GM23338 (cell line): ENCODE data around the gene LZIC. TPM values are rescaled to one million over a fixed set of nuclear protein-coding genes. Genes with fewer than 3 reads are reported as not detected.

Source experiments
- ATAC-seq: fragments of 200-7000 bp; cut with Tn5 transposase; 3 replicates; pipeline ENCODE4 v1.9.1; 2020
- DNase-seq: peaks from one replicate; pipeline ENCODE4 v3.0.0-alpha.2; 2015; ENCODE audit warnings: low spot score
- H2AFZ ChIP-seq: fragments of 200-600 bp; sonication (generic); 2 replicates; pipeline ENCODE4 v1.8.0; 2016; ENCODE audit warnings: antibody characterized with exemption, mild to moderate bottlenecking, moderate library complexity
- H3F3A ChIP-seq: fragments of 200-600 bp; sonication (generic); replicated peaks from 2 replicates; pipeline ENCODE4 v1.8.0; 2017; ENCODE audit warnings: antibody characterized with exemption, mixed run types, low read depth
- H3K27ac ChIP-seq: fragments of 200-600 bp; sonication (generic); 2 replicates; pipeline ENCODE4 v1.6.1; 2016; ENCODE audit warnings: low read depth
- H3K27me3 ChIP-seq: fragments of 200-600 bp; sonication (generic); 2 replicates; pipeline ENCODE4 v1.8.0; 2016; ENCODE audit warnings: mild to moderate bottlenecking, mixed run types, moderate library complexity; ENCODE audit not compliant: insufficient read depth
- H3K36me3 ChIP-seq: fragments of 200-600 bp; sonication (generic); 2 replicates; pipeline ENCODE4 v1.8.0; 2016; ENCODE audit warnings: mild to moderate bottlenecking; ENCODE audit not compliant: insufficient read depth
- H3K4me1 ChIP-seq: fragments of 200-600 bp; sonication (generic); 2 replicates; pipeline ENCODE4 v1.8.0; 2016; ENCODE audit warnings: mild to moderate bottlenecking, moderate library complexity; ENCODE audit not compliant: insufficient read depth
- H3K4me2 ChIP-seq: fragments of 200-600 bp; sonication (generic); 2 replicates; pipeline ENCODE4 v1.7.1; 2017; ENCODE audit warnings: mixed run types
- H3K4me3 ChIP-seq: fragments of 200-600 bp; sonication (generic); 2 replicates; pipeline ENCODE4 v1.6.1; 2016; ENCODE audit warnings: mixed run types
- H3K79me2 ChIP-seq: fragments of 200-600 bp; sonication (generic); replicated peaks from 2 replicates; pipeline ENCODE4 v1.8.0; 2017; ENCODE audit warnings: mild to moderate bottlenecking; ENCODE audit not compliant: insufficient read depth
- H3K9me2 ChIP-seq: fragments of 200-600 bp; sonication (generic); 2 replicates; pipeline ENCODE4 v1.8.0; 2017; ENCODE audit not compliant: insufficient read depth
- H4K20me1 ChIP-seq: fragments of 200-600 bp; sonication (generic); replicated peaks from 2 replicates; pipeline ENCODE4 v1.8.0; 2017; ENCODE audit warnings: mild to moderate bottlenecking; ENCODE audit not compliant: insufficient read depth
- H3K27ac Mint-ChIP-seq: 2 replicates; pipeline ENCODE4 v1.8.0; 2020; ENCODE audit warnings: inconsistent platforms, mild to moderate bottlenecking, moderate library complexity, mixed read lengths
- H3K27me3 Mint-ChIP-seq: 3 replicates; pipeline ENCODE4 v1.8.0; 2022; ENCODE audit warnings: low read depth, mild to moderate bottlenecking, moderate library complexity, mixed read lengths, inconsistent platforms; ENCODE audit not compliant: insufficient read depth, poor library complexity
- H3K36me3 Mint-ChIP-seq: 3 replicates; pipeline ENCODE4 v1.8.0; 2021; ENCODE audit warnings: low read depth, mild to moderate bottlenecking, inconsistent platforms, moderate library complexity, mixed read lengths
- H3K4me1 Mint-ChIP-seq: 3 replicates; pipeline ENCODE4 v1.8.0; 2020; ENCODE audit warnings: mild to moderate bottlenecking, inconsistent platforms, mixed read lengths
- H3K4me3 Mint-ChIP-seq: 3 replicates; pipeline ENCODE4 v1.8.0; 2021; ENCODE audit warnings: moderate library complexity, mild to moderate bottlenecking, inconsistent platforms, mixed read lengths
- H3K9me3 Mint-ChIP-seq: 3 replicates; pipeline ENCODE4 v1.8.0; 2020; ENCODE audit warnings: moderate library complexity, mild to moderate bottlenecking, inconsistent platforms, mixed read lengths
- CREB1 ChIP-seq: fragments of 250-450 bp; sonication (Bioruptor Pico); IDR thresholded peaks from 2 replicates; pipeline ENCODE4 v1.5.0; 2020; ENCODE audit warnings: low read depth, mild to moderate bottlenecking, moderate library complexity
- CTCF ChIP-seq, 2 experiments: fragments of 200-600 bp in 1 of 2; sonication (generic) in 1 of 2; conservative IDR thresholded peaks; 2 replicates each; pipeline versions ENCODE4 v1.5.1 to v1.6.1; 2016 to 2017; ENCODE audit warnings: antibody characterized with exemption in 2 of 2, low read depth in 2 of 2, mild to moderate bottlenecking in 2 of 2, moderate library complexity in 1 of 2
- JUNB ChIP-seq: IDR thresholded peaks from one replicate; pipeline ENCODE4 v1.6.1; 2016; ENCODE audit warnings: antibody characterized with exemption; ENCODE audit not compliant: unreplicated experiment
- NANOG ChIP-seq: IDR thresholded peaks from 2 replicates; pipeline ENCODE4 v1.6.1; 2016; ENCODE audit warnings: antibody characterized with exemption, borderline replicate concordance
- STAT1 ChIP-seq: IDR thresholded peaks from one replicate; pipeline ENCODE4 v1.6.1; 2016; ENCODE audit warnings: antibody characterized with exemption; ENCODE audit not compliant: unreplicated experiment
- ZNF462 ChIP-seq: fragments of 250-450 bp; sonication (Bioruptor Pico); IDR thresholded peaks from 2 replicates; pipeline ENCODE4 v1.5.0; 2020; ENCODE audit warnings: mild to moderate bottlenecking, moderate library complexity
- polyA plus RNA-seq: library from polyadenylated mRNA; unstranded; fragments of >200 nt; fragmentation: Nextera tagmentation; extraction: Ambion mirVana; gene quantifications from 2 replicates; pipeline ENCODE4 v1.2.1, GENCODE V29; 2016
- total RNA-seq: library from RNA; depleted of rRNA; stranded (reverse); fragments of >200 nt; shearing (Covaris generic); gene quantifications from 2 replicates; pipeline ENCODE4 v1.2.3, GENCODE V29; 2014

The LZIC gene
- total and polyA plus RNA-seq, 2 experiments from 2014 or later, result 19.4 to 23.5 TPM

- TF ChIP-seq ZNF462 (CRISPR knock-in tag) (no peak), JUNB (no peak), NANOG (no peak)
These were observed 33.8 kb downstream of the LZIC start (continued) for GRCh38 chr1:9909234-9910046.

- Histone ChIP-seq H3K79me2 (peaks cover 36% of the 10 kb centered on the region), H3K27me3 (no peaks in the 10 kb centered on the region), H3K36me3 (no peaks in the 10 kb centered on the region), H2AFZ (no peak overlapping the region), H3K4me1 (peaks cover 22% of the 10 kb centered on the region), H3K4me3 (peak overlapping the region; percentile 80), H4K20me1 (peaks cover 10% of the 10 kb centered on the region; the same call in 1 of the 2 replicates), H3F3A (peaks cover 7% of the 10 kb centered on the region), H3K27ac (peak overlapping the region; percentile 18; the same call in 1 of the 2 replicates), H3K9me2 (no peaks in the 10 kb centered on the region; the same call in 1 of the 2 replicates), H3K4me2 (peak overlapping the region; percentile 82)
- Mint-ChIP-seq H3K27me3 (peaks cover 10% of the 10 kb centered on the region), H3K9me3 (no peaks in the 10 kb centered on the region), H3K4me3 (peak overlapping the region; percentile 87), H3K27ac (0 out of 2 replicates have a peak overlapping the region, but pooled peaks have one; percentile 80), H3K36me3 (no peaks in the 10 kb centered on the region; the same call in 2 of the 3 replicates), H3K4me1 (peaks cover 34% of the 10 kb centered on the region)
- ATAC-seq (no peak), DNase-seq (no peak)
- TF ChIP-seq CTCF (conservative IDR thresholded peaks at IDR 0.05; ENCODE audit: low read depth in 2 of 2), result no peak
- TF ChIP-seq NANOG, result no peak
- no peak for TF ChIP-seq CREB1 (CRISPR knock-in tag)
- no peak for TF ChIP-seq ZNF462 (CRISPR knock-in tag)
- no peak for TF ChIP-seq STAT1
These were observed 34.3 kb downstream of the LZIC start for GRCh38 chr1:9908871-9909233.
